ENCODE data around the gene BZW1.

The BZW1 gene

DNA sequence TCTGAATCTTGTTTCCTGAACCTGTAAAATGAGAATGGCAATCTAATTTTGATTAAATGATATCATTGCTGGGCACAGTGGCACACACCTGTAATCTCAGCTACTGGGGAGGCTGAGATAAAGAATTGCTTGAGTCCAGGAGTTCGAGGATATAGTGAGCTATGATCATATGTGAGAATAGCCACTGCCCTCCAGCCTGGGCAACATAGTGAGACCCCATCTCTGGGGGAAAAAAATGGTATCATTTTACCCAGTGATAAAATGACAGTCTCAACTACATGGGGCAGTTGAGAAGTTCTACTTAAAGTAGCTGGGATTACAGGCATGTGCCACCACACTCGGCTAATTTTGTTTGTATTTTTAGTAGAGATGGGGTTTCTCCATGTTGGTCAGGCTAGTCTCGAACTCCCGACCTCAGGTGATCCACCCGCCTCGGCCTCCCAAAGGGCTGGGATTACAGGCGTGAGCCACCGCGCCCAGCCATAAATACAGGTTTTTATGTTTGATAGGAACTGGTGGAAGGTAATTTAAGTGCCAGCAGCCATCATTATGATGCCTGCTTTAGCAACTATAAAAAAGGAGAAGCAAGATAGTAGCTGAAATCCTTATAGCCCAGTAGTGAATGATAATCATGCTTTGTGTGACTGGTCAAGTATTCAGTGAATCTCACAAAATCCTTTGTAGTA, 17.0 kb downstream of the BZW1 start:
- DNase-seq (ENCODE audit: insufficient read length, low spot score) = no peak
- no peak for FAIRE-seq

DNA sequence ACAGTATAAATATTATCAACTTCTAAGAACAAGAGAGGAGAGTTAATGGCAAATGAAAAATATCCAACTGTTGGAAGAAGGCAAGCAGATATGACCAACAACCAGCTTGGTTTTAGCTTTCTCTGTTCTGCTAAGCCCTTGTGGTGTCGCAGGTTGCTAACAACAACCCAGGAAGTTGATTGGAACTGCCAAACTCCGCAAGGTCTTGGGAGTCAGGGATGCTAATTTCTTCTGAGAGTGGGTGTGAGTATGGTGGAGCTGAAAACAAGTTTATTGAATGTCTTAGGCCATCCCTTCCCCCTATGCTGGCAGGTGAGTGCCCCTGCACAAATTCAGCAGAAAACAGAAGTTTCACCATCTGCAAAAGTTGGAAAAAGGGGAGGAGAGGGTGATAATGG, 17.5 kb downstream of the BZW1 start:
- FAIRE-seq (no peak), DNase-seq (ENCODE audit: insufficient read length, low spot score) (no peak)

DNA sequence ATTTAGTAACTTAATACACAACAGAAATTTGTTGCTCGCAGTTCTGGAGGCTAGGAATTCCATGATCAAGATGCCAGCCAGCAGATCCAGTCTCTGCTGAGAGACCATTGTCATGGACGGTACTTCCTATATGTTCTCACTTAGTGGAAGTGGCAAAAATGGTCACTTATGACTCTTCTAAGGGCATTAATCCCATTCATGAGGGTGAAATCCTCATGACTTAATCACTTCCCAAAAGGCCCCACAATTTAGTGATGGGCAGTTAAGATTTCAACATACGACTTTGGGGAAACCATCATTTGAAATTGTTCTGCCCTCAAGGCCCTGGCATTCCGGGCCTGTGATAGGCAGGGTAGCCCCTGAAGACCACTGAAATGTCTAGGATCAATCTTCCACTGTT, 23.0 kb downstream of the BZW1 start:
- no peak for FAIRE-seq

DNA sequence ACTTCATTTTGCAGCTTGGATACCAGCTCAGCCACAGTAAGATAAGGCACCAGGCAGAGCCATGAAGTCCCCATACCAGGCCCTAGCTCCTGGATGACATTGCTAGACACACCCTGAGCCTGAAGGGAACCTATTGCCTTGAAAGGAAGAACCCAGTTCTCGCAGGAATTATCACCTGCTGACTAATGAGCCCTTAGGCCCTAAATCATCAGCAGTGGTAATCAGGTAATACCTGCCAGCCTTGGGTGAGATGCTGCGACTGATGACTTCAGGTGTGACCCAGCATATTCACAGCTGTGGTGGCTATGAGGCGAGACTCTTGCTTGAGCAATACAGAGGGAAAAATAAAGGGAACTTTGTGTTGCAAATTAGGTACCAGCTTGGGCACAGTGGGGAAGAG, 27.8 kb downstream of the BZW1 start:
- FAIRE-seq (no peak), DNase-seq (ENCODE audit: insufficient read length, low spot score) (no peak)

More for the DNA sequence above, 23.0 kb downstream of the BZW1 start:
- DNase-seq (ENCODE audit: insufficient read length, low spot score) = no peak

DNA sequence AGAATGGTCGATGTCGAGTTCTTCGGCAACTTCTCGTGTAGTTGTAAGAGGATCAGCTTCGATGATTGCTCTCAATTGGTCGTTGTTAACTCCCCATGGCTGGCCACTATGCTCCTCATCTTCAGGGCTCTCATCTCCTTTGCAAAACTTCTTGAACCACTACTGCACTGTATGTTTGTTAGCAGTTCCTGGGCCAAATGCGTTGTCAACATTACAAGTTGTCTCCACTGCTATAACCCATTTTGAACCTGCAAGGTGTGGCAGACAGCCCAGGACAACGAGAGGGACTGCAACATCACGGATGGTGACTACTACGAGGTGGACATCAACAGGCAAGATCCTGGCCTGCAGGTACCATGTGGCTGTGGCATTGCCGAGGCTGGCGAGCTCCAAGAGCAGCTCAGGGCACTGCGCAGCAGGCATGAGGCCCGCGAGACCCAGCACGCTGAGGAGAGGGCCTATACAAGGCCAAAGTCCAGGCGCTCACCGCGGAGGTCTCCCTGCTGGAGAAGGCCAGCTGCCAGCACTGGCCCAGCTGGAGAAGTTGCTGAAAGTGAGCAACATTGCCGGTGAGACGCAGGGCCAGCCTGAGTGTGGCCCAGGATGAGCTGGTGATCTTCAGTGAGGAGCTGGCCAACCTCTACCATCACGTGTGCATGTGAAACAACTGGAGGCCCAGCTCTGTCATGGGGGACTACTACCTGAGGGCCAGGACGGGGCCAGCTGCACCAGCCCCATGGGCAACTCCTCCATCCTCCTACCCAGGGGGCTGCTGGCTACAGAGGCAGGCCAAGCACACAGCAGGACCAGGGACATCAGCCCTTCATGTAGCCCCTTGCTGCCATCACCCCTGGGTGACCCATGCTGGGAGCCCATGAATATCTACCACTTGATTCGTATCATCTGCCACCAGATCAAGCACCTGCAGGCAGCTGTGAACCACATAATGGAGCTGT, 32.6 kb downstream of the BZW1 start:
- no peak for FAIRE-seq

DNA sequence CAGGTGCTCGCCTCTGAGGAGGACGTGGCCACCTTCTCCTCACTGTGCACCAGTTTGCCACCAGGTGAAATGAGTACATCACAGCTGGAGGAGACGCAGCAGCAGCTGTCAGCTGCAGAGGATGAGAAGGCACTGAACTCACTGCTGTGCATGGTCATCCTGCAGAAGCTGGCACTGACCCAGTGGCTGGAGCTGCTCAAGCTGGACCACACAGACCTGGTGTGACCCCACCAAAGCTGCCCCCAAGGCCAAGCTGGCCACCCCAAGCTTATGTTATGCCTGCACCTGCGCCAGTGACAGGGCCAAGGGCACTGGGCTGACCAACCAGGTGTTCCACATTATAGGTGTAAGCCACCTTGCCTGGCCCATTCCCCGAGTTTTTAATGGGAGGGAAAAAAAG, 33.5 kb downstream of the BZW1 start:
- FAIRE-seq (no peak), DNase-seq (ENCODE audit: insufficient read length, low spot score) (no peak)

More for the DNA sequence above, 32.6 kb downstream of the BZW1 start:
- no peak for DNase-seq (ENCODE audit: insufficient read length, low spot score)

DNA sequence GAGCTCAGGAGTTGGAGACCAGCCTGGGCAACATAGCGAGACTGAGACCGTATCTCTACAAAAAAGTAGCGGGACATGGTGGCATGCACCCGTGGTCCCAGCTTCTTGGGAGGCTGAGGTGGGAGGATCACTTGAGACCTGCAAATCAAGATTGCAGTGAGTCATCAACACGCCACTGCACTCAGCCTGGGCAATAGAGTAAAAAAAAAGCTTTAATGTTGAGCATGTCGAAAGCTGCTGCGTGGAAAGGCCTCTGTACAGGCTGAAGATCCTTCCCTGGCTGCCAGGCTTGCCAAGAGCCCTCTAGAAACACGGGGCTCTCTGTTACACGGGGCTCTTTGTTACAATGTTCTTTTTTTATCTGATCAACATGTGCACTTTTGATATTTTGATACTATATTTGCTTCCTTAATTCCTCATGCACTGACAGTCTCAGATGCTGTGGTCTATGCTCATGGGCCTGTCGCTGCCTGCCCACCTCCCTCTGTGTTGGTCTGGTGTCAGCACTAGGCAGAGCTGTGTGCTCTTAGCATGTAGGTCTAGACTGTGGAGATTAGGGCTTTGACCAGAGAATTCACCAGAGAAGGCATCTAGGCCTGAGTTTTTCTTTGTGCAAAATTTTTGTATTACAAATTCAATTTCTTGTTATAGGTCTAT, 34.1 kb downstream of the BZW1 start:
- DNase-seq (ENCODE audit: insufficient read length, low spot score) (no peak), FAIRE-seq (no peak)

DNA sequence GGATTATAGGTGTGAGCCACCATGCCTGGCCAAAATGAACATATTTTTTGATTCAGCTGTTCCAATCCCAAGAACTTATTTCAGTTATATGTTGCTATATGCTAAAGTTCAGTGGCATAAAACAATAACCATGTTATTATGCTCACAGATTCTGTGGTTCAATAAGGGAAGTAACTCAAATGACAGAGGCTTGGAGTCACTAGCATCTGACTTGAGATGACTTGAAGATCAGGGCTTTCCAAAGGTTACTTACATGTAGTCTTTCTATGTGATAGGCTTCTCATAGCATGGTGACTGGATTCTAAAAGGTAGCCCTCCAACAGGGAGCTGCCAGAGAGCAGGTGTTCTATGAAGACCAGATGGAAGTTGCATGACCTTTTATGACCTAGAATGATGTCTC, 35.6 kb downstream of the BZW1 start:
- FAIRE-seq = no peak
- DNase-seq (ENCODE audit: insufficient read length, low spot score) = no peak

DNA sequence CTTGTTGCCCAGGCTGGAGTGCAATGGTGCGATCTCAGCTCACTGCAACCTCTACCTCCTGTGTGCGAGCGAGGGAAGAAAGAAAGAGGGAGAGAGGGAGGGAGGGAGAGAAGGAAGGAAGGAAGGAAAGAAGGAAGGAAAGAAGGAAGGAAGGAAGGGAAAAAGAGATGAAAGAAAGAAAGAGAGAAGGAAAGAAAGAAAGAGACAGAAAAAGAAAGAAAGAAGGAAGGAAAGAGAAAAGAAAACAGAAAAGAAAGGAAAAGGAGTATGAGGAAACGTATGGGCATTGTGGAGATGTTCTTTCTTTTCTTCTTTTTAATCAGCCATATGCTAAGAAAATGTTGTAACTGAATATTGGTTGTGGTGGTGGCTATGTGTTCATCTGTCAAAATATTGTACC, 36.2 kb downstream of the BZW1 start:
- DNase-seq (ENCODE audit: insufficient read length, low spot score) (no peak), FAIRE-seq (no peak)

DNA sequence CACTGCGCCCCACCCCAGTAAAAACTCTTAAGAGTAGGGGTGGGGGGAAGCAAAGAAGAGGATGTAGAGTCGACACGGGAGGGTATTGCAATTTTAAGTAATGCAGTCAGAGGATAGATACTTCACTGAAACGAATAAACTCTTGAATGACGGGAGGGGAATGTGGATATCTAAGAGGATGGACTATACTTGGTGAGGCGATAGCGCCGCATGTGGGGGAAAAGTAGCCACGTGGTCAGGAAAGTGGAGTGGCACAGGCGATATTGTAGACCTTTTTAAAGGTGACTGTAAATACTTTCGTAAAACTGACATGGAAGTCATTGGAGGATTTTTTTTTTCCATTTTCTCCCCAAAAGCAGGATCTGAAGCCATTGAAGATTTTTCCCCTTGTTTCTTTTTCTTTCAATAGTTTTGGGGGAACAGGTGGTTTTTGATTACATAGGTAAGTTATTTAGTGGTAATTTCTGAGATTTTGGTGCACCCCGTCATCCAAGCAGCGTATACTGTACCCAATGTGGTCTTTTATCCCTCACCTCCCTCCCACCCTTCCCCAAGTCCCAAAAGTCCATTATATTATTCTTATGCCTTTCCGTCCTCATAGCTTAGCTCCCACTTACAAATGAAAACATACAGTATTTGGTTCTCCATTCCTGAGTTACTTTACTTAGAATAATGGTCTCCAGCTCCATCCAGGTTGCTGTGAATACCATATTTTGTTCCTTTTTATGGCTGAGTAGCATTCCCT, 39.0 kb downstream of the BZW1 start:
- no peak for FAIRE-seq

DNA sequence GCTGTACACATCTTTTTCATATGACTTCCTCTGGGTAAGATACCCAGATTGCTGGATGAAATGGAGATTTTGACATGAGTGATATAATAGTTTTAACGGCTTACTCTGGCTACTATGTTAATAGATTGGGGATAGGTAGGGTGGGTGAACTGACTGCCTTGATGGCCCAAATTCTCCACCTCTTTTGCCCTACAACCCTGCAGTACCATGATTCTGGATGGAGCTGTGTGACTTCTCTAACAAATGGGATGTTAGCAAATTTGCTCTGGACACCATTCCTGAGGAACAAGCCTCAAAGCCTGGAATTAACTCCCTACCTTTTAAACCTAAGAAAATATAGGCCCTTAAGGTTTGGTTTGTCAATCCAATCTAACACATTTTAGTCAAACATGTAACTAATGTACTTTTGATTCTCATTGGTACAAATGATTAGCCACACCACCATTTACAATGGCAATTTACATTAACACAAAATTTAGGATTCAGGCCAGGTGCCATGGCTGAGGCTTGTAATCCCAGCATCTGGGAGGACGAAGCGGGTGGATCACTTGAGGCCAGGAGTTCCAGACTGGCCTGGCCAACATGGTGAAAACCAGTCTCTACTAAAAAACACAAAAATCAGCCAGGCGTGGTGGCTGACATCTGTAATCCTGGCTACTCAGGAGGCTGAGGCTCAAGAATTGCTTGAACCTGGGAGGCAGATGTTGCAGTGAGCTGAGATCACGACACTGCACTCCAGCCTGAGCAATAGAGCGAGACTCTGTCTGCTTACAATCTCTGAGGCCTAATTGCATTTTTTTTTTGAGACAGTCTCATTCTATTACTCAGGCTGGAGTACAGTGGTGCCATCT, 39.9 kb downstream of the BZW1 start:
- DNase-seq (ENCODE audit: insufficient read length, low spot score) (no peak), FAIRE-seq (no peak)

More for the DNA sequence above, 39.0 kb downstream of the BZW1 start:
- DNase-seq (ENCODE audit: insufficient read length, low spot score) = no peak

DNA sequence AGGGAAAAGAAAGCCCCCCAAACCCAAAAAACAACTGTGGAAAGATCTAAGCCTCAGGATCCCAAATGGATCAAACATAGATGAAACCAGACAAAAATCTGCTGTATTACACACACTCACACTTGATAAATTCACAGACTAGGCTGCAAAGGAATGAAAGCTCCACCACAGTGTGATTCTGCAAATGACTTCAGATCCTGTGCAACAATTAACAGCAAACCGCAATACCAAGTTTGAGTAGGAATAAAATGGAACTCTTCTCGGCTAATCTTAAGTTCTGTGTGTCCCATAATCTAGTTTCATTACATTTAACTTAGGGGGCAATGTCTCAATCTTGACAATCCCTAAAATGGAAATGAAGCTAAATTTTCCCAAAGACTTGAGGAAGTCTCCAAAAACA, 40.9 kb downstream of the BZW1 start:
- FAIRE-seq (no peak), DNase-seq (ENCODE audit: insufficient read length, low spot score) (no peak)

DNA sequence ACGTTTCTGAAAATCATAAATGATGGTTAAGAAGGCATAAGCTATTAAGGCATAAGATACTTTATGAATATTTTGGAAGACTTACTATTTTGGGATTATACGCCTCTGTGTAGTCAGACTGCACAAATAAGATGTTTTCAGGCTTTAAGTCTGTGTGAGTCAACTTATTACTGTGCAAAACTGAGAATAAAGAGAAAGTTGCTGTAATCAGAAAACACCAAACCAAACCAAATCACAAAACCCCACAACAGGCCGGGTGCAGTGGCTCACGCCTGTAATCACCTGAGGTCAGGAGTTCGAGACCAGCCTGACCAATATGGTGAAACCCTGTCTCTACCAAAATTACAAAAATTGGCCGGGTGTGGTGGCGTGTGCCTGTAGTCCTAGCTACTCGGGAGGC, 45.1 kb downstream of the BZW1 start:
- no peak for FAIRE-seq

DNA sequence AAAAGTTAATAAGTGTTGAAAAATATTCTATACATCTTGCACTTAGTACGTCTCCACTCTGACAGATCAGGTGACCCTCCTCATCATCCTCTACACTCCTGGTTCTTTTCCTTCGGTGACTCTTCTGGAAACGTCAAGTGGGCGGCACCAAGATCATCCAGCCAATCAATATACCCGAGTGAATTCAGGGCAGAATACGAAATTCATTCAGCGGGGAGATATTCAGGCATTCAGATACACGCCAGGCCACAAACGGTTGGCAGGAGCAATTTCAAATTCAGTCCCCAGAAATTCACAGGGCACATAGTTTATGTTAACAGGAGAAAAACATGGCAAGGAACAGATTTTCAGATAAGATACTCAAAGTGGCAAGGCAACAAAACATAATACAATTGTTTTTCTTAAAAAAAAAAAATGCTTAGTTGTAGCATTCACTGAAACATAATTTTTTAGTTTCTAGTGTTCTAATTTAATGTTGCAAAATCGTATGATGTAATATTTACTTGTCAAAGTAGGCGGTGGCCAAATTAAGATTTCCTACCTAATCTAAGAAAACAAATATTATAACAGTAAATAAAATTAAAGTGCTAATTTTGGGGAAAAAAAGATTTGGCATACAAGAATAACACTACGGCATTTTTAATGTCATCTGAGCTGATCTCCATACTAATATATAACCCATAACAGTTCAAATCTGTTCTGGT, 48.5 kb downstream of the BZW1 start:
- no peak for FAIRE-seq
- DNase-seq (ENCODE audit: insufficient read length, low spot score) = no peak

More for the DNA sequence above, 45.1 kb downstream of the BZW1 start:
- no peak for DNase-seq (ENCODE audit: insufficient read length, low spot score)

DNA sequence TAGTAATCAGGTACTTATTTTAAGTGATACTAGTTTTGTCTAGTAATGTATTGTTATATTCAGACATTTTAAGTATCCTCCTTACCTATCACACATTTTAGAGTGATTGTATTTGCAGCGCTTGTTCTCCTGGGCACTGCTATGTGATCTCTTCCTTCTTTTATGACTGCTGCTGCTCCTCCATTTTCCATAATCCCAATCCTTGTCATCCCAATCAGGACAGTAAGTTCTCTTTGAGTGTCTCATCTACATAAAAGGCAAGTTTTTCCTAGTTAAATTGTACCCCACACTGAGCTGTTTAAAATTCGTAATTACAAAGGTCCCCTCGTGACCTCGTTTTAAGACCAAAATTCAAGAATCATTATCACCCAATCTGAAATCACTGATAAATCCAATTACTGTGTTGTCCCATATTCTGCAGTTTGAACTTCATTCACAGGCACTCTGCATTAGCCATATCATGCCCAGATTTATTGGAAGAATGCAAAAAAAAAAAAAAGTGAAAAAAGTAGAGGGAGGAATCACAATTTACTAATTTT, 50.0 kb downstream of the BZW1 start:
- DNase-seq (ENCODE audit: insufficient read length, low spot score) = no peak
- no peak for FAIRE-seq

DNA sequence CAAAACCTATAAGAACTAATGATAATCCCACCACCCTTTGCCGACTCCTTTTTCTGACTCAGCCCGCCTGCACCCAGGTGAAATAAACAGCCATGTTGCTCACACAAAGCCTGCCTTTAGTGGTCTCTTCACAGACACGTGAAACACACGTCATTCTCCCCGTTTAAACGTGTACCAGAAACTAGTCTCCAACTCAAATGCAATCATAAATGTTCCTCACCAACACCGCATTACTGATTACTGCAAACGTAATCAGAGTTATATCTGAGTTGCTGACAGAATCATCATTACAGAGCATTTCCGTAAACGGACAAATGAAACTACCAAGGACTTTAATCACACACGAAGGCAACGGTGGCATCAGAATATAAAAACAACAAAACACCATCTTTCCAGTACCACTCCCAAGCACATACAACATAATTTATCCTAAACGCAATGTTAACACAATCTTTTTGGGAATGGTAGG, 50.9 kb downstream of the BZW1 start:
- FAIRE-seq = no peak
- DNase-seq (ENCODE audit: insufficient read length, low spot score) = no peak

DNA sequence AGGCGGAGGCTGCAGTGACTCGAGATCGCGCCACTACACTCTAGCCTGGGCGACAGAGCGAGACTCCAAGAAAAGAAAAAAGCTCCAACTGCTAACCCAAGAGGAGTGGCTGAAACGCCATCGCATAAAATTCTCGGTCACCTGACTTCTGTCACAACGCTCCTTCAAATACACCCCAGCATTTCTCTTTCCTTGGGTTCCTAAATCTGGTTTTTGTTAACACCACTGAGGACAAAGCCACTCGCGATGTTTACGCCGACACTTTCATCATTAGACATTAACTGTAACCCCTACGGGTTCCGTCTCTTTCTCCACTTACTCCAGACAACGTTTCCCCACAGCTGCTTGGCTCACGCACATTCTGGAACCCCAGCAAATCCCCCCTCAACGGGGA, 52.1 kb downstream of the BZW1 start:
- no peak for FAIRE-seq

DNA sequence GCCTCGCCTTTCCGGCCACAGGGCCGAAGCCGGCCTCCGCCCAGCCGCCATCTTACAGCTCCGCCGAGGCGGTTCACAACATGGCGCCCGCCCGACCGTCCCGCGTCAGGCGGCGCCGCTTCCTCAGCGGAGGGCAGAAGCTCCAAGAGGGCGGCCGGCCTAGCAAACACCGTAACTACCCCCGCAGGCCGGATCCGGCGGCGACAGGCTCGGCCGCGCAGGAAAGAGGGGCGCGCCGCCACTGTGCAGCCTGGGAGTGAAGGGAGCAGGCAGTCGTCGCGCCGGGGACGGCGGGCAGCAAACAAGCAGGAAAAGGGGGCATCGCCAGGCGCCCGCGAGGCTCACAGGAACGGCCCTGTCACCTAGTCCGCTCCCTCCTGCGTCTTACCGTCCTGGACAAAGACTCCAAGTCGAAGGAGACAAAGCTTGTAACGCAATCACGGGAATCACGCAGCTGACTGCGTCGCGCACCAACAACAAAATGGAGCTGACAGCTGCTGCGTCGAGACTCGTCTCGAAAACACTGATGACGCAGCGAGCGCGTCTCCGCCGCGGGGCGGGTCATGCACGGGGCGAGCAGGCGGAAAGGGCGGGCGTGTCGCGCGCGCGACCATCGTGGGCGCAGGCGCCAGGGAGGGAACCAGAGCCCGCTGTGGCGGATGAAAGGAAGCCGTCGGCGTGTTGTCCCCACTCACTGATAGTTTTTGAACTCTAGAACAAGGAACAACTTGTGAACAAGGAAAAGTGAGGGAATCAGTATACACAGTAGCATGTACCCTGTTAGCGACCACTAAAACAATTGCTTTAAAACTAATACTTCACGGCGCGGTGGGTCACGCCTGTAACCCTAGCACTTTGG, 52.7 kb downstream of the BZW1 start, which contains the start of gene CLK1:
Gene CLK1, minus strand, starts transcription at position 483 of the 859 bp plus-strand sequence. CDS start 2,796 bp downstream, outside the sequence.
- DNase-seq (ENCODE audit: insufficient read length, low spot score) (peak; percentile 93), FAIRE-seq (peak; percentile 92)

More for the DNA sequence above, 52.1 kb downstream of the BZW1 start:
- DNase-seq (ENCODE audit: insufficient read length, low spot score) = no peak

All from HTR-8/SVneo (cell line).